IMR-90 (cell line): ENCODE measurements around the gene PTP4A2.

Source experiments
- CEBPB ChIP-seq: IDR thresholded peaks from 2 replicates; pipeline ENCODE4 v1.6.1; 2012; ENCODE audit warnings: low read depth, low read length, improper control_type of control experiment
- POLR2A ChIP-seq: IDR thresholded peaks from 2 replicates; pipeline ENCODE4 v1.6.1; 2012; ENCODE audit warnings: mild to moderate bottlenecking, low read depth, low read length
- RFX5 ChIP-seq: IDR thresholded peaks from 2 replicates; pipeline ENCODE4 v1.8.0; 2012; ENCODE audit warnings: low read depth, mild to moderate bottlenecking, low read length, moderate library complexity
- TF ChIP-seq, protein P1 (sequence below): conservative IDR thresholded peaks from 2 replicates; pipeline ENCODE4 v1.5.1; 2012; ENCODE audit warnings: mild to moderate bottlenecking, low read depth, low read length, improper control_type of control experiment

DNA sequence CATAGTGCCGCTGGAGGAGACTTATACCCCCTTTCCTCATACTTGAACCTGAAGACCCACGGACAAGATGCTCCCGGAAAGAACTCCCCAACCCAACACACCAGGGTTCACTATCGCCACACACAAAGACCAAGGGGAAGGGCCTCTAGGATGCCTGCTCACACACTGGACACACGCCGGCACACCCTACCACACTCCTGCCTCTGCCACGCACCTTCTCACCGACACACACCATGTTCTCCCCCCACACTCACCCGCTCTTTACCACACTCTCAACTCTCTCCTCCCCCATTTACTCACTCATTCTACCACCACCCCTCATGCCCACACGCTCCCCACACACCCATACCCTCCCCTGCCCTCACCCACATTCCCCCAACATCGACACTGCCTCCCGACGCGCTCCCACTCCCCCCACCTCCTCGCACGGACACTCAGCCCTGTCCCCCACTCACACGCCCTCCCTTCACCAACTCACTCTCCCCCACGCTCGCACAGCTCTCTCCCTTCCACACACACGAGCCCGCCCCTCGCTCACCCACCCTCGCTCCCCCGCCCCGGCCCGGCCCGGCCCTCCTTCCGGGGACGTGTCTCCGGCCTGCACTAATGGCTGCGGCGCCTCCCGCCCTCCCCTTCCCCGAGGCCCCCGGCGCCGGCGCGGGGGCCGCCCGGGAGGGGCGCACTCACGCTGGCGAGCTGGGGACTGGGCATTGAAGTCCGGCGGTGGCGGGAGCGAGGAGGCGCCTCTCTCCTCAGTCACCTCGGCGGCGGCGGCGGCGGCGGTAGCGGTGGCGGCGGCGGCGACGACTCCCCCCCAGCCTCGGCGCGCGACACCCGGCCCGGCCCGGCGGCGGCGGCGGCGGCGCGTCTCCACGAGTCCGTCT is 626 bp downstream of the PTP4A2 start:
- TF ChIP-seq POLR2A (peak; percentile 54), CEBPB (no peak), RFX5 (no peak)
- TF ChIP-seq, protein P1, sequence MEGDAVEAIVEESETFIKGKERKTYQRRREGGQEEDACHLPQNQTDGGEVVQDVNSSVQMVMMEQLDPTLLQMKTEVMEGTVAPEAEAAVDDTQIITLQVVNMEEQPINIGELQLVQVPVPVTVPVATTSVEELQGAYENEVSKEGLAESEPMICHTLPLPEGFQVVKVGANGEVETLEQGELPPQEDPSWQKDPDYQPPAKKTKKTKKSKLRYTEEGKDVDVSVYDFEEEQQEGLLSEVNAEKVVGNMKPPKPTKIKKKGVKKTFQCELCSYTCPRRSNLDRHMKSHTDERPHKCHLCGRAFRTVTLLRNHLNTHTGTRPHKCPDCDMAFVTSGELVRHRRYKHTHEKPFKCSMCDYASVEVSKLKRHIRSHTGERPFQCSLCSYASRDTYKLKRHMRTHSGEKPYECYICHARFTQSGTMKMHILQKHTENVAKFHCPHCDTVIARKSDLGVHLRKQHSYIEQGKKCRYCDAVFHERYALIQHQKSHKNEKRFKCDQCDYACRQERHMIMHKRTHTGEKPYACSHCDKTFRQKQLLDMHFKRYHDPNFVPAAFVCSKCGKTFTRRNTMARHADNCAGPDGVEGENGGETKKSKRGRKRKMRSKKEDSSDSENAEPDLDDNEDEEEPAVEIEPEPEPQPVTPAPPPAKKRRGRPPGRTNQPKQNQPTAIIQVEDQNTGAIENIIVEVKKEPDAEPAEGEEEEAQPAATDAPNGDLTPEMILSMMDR = 0 out of 2 replicates have a peak, but pooled peaks have one; percentile 8
